HepG2 (cell line): ENCODE data around the gene SYNGR2. TPM values are rescaled to one million over a fixed set of nuclear protein-coding genes. Genes with fewer than 3 reads are reported as not detected.

Experiments
- ATF7-NPFF ChIP-seq: sonication (generic); formaldehyde crosslinking; IDR thresholded peaks from 2 replicates; pipeline ENCODE4 v1.8.1; 2023; ENCODE audit warnings: mild to moderate bottlenecking, low read depth, missing genetic modification reagents, moderate library complexity
- ATM ChIP-seq: fragments of 450-650 bp; IDR thresholded peaks from 2 replicates; pipeline ENCODE4 v1.7.1; 2017; ENCODE audit warnings: mild to moderate bottlenecking, borderline replicate concordance
- HNRNPLL ChIP-seq: fragments of 200-400 bp; formaldehyde crosslinking; IDR thresholded peaks from 2 replicates; pipeline ENCODE4 v1.6.1; 2017; ENCODE audit warnings: mild to moderate bottlenecking, low read depth, low read length; ENCODE audit not compliant: poor library complexity, severe bottlenecking
- MIXL1 ChIP-seq: IDR thresholded peaks from 2 replicates; pipeline ENCODE4 v1.6.1; 2016
- NFYB ChIP-seq: sonication (generic); formaldehyde crosslinking; IDR thresholded peaks from 2 replicates; pipeline ENCODE4 v1.4.0; 2020; ENCODE audit warnings: missing genetic modification reagents
- NFYC ChIP-seq: IDR thresholded peaks from 2 replicates; pipeline ENCODE4 v1.6.1; 2016; ENCODE audit warnings: missing genetic modification reagents, missing compliant biosample characterization
- POGZ ChIP-seq: sonication (generic); formaldehyde crosslinking; IDR thresholded peaks from 2 replicates; pipeline ENCODE4 v1.4.0; 2020; ENCODE audit warnings: mild to moderate bottlenecking, missing genetic modification reagents
- RARG ChIP-seq: sonication (generic); formaldehyde crosslinking; IDR thresholded peaks from 2 replicates; pipeline ENCODE4 v1.4.0; 2020; ENCODE audit warnings: low read depth, mild to moderate bottlenecking, missing genetic modification reagents
- RXRA ChIP-seq: sonication (generic); formaldehyde crosslinking; IDR thresholded peaks from 2 replicates; pipeline ENCODE4 v1.5.1; 2020; ENCODE audit warnings: missing genetic modification reagents
- SRY ChIP-seq: sonication (generic); formaldehyde crosslinking; IDR thresholded peaks from 2 replicates; pipeline ENCODE4 v1.8.0; 2022; ENCODE audit warnings: mild to moderate bottlenecking, missing genetic modification reagents
- ZBTB3 ChIP-seq: sonication (generic); formaldehyde crosslinking; IDR thresholded peaks from 2 replicates; pipeline ENCODE4 v1.4.0; 2020; ENCODE audit warnings: low read depth, mild to moderate bottlenecking, moderate library complexity, missing genetic modification reagents, borderline replicate concordance
- ZC3H4 ChIP-seq: sonication (generic); formaldehyde crosslinking; IDR thresholded peaks from 2 replicates; pipeline ENCODE4 v1.4.0; 2020; ENCODE audit warnings: missing genetic modification reagents, borderline replicate concordance
- ZFP37 ChIP-seq: sonication (generic); formaldehyde crosslinking; IDR thresholded peaks from 2 replicates; pipeline ENCODE4 v1.4.0; 2020; ENCODE audit warnings: missing genetic modification reagents, borderline replicate concordance
- ZFY ChIP-seq: sonication (generic); formaldehyde crosslinking; IDR thresholded peaks from 2 replicates; pipeline ENCODE4 v1.4.0; 2020; ENCODE audit warnings: missing genetic modification reagents
- ZNF569 ChIP-seq: sonication (generic); formaldehyde crosslinking; IDR thresholded peaks from 2 replicates; pipeline ENCODE4 v1.5.0; 2020; ENCODE audit warnings: mild to moderate bottlenecking, missing genetic modification reagents, moderate library complexity, borderline replicate concordance
- ZNF850 ChIP-seq: sonication (generic); formaldehyde crosslinking; conservative IDR thresholded peaks from 2 replicates; pipeline ENCODE4 v1.9.0; 2021; ENCODE audit warnings: mild to moderate bottlenecking, missing genetic modification reagents
- polyA plus RNA-seq, 8 experiments: library from polyadenylated mRNA; depleted of rRNA in 3 of 8; stranded (reverse) in 7 of 8; unstranded in 1 of 8; fragments of >200 nt; fragmentation: Illumina TruSeq in 4 of 8; extraction: Trizol in 4 of 8; gene quantifications; 2 replicates each; pipeline versions ENCODE4 v1.2.1 to v1.2.3, GENCODE V29; 2011 to 2016; ENCODE audit warnings: low read depth in 4 of 8, missing spikeins in 1 of 8, mixed read lengths in 1 of 8; ENCODE audit not compliant: insufficient read depth in 1 of 8
- total RNA-seq, 5 experiments: library from RNA; depleted of rRNA; stranded (reverse); fragments of >200 nt; fragmentation: Illumina TruSeq; extraction: Trizol; gene quantifications; 2 replicates each; pipeline ENCODE4 v1.2.3, GENCODE V29; 2016; ENCODE audit warnings: low read depth in 1 of 5
- TF ChIP-seq, protein P1 (sequence below): sonication (generic); formaldehyde crosslinking; IDR thresholded peaks from 2 replicates; pipeline ENCODE4 v1.9.0; 2021; ENCODE audit warnings: mild to moderate bottlenecking, missing genetic modification reagents
- TF ChIP-seq, protein P2 (sequence below): sonication (generic); formaldehyde crosslinking; IDR thresholded peaks from 2 replicates; pipeline ENCODE4 v1.8.0; 2022; ENCODE audit warnings: mild to moderate bottlenecking, missing genetic modification reagents, borderline replicate concordance
- TF ChIP-seq, protein P3 (sequence below): sonication (generic); formaldehyde crosslinking; conservative IDR thresholded peaks from 2 replicates; pipeline ENCODE4 v1.8.1; 2023; ENCODE audit warnings: missing genetic modification reagents

The SYNGR2 gene
- total and polyA plus RNA-seq, 2 of the 13 experiments (the other 11 are each of a cell fraction or from before 2014, with no cell fraction given) = 46.7 to 170 TPM

DNA sequence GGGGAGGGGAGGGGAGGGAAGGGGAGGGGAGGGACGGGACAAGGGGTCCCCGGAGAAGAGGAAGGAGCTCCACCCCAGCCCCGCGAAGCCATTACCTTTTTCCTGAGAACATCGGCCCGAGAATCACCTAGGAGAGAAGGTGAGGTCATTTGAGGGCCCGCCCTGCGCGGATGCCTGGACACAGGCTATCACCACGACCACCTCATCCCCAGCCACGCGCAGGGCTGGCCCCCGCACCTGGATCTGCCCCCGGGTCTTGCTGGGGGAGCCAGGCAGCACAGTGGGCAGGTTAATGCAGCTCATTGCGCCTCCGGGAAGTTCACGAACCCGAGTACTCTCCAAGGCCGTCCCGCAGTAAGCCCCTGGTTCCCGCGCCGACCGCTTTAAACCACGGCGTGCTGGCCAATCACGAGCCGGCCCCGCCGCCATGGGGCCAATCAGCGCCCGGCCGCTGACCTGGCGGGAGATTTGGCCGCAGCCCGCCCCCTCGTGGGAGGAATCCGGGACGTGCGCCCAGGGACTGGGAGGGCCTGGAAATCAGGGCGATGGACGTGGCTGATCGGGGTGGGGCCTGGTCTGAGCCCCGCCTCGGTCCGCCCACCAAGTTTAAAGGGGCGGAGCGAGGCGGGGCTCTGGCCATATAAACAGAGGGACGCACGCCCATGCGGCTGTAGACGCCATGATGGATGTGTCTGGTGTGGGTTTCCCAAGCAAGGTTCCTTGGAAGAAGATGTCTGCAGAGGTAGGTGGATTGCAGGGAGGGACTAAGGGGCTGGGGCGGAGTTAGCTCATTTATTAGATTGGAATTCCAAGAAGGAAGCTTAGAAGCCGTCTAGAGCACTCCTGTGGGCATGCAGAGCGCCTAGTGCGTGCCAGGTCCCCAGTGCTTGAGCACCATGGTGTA lies 18.6 kb downstream of the SYNGR2 start, which contains the start of the genes AFMID and TK1 (continued):
- TF ChIP-seq RARG = 0 out of 2 replicates have a peak, but pooled peaks have one; percentile 53
- TF ChIP-seq SRY (CRISPR knock-in tag) = peak; percentile 91; the same call in 1 of the 2 replicates
- TF ChIP-seq ZNF569 (CRISPR knock-in tag) = no peak
- peak; percentile 100 for TF ChIP-seq ATF7-NPFF (CRISPR knock-in tag)
- TF ChIP-seq NFYC = peak; percentile 99
- peak; percentile 79; the same call in 1 of the 2 replicates for TF ChIP-seq POGZ (CRISPR knock-in tag)
- peak; percentile 51; the same call in 1 of the 2 replicates for TF ChIP-seq ZC3H4
- peak; percentile 82; the same call in 1 of the 2 replicates for TF ChIP-seq MIXL1
- TF ChIP-seq RXRA (CRISPR knock-in tag) = peak; percentile 95
- peak; percentile 79 for TF ChIP-seq ZFY (CRISPR knock-in tag)
- TF ChIP-seq ZBTB3 (CRISPR knock-in tag) = 0 out of 2 replicates have a peak, but pooled peaks have one; percentile 42
- TF ChIP-seq, protein P1, sequence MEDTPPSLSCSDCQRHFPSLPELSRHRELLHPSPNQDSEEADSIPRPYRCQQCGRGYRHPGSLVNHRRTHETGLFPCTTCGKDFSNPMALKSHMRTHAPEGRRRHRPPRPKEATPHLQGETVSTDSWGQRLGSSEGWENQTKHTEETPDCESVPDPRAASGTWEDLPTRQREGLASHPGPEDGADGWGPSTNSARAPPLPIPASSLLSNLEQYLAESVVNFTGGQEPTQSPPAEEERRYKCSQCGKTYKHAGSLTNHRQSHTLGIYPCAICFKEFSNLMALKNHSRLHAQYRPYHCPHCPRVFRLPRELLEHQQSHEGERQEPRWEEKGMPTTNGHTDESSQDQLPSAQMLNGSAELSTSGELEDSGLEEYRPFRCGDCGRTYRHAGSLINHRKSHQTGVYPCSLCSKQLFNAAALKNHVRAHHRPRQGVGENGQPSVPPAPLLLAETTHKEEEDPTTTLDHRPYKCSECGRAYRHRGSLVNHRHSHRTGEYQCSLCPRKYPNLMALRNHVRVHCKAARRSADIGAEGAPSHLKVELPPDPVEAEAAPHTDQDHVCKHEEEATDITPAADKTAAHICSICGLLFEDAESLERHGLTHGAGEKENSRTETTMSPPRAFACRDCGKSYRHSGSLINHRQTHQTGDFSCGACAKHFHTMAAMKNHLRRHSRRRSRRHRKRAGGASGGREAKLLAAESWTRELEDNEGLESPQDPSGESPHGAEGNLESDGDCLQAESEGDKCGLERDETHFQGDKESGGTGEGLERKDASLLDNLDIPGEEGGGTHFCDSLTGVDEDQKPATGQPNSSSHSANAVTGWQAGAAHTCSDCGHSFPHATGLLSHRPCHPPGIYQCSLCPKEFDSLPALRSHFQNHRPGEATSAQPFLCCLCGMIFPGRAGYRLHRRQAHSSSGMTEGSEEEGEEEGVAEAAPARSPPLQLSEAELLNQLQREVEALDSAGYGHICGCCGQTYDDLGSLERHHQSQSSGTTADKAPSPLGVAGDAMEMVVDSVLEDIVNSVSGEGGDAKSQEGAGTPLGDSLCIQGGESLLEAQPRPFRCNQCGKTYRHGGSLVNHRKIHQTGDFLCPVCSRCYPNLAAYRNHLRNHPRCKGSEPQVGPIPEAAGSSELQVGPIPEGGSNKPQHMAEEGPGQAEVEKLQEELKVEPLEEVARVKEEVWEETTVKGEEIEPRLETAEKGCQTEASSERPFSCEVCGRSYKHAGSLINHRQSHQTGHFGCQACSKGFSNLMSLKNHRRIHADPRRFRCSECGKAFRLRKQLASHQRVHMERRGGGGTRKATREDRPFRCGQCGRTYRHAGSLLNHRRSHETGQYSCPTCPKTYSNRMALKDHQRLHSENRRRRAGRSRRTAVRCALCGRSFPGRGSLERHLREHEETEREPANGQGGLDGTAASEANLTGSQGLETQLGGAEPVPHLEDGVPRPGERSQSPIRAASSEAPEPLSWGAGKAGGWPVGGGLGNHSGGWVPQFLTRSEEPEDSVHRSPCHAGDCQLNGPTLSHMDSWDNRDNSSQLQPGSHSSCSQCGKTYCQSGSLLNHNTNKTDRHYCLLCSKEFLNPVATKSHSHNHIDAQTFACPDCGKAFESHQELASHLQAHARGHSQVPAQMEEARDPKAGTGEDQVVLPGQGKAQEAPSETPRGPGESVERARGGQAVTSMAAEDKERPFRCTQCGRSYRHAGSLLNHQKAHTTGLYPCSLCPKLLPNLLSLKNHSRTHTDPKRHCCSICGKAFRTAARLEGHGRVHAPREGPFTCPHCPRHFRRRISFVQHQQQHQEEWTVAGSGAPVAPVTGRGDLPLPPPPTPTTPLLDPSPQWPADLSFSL (CRISPR knock-in tag) = no peak
- peak; percentile 59; the same call in 1 of the 2 replicates for TF ChIP-seq ZFP37
- TF ChIP-seq HNRNPLL = peak; percentile 72
- no peak for TF ChIP-seq ATM
- TF ChIP-seq NFYB (CRISPR knock-in tag) = peak; percentile 99
- TF ChIP-seq, protein P2, sequence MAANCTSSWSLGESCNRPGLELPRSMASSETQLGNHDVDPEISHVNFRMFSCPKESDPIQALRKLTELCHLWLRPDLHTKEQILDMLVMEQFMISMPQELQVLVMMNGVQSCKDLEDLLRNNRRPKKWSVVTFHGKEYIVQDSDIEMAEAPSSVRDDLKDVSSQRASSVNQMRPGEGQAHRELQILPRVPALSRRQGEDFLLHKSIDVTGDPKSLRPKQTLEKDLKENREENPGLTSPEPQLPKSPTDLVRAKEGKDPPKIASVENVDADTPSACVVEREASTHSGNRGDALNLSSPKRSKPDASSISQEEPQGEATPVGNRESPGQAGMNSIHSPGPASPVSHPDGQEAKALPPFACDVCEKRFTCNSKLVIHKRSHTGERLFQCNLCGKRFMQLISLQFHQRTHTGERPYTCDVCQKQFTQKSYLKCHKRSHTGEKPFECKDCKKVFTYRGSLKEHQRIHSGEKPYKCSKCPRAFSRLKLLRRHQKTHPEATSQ (CRISPR knock-in tag) = peak; percentile 100
- no peak; the same call in 1 of the 2 replicates for TF ChIP-seq ZNF850 (CRISPR knock-in tag)
- TF ChIP-seq, protein P3, sequence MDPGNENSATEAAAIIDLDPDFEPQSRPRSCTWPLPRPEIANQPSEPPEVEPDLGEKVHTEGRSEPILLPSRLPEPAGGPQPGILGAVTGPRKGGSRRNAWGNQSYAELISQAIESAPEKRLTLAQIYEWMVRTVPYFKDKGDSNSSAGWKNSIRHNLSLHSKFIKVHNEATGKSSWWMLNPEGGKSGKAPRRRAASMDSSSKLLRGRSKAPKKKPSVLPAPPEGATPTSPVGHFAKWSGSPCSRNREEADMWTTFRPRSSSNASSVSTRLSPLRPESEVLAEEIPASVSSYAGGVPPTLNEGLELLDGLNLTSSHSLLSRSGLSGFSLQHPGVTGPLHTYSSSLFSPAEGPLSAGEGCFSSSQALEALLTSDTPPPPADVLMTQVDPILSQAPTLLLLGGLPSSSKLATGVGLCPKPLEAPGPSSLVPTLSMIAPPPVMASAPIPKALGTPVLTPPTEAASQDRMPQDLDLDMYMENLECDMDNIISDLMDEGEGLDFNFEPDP (CRISPR knock-in tag) = no peak
